Right cardiac atrium (tissue), 5 donors: ENCODE results near the gene SLC1A5. TPM values are rescaled to one million over a fixed set of nuclear protein-coding genes. Genes with fewer than 3 reads are reported as not detected.
"Not testable (repeated sequence)": the region's sequence is repeated elsewhere in the genome, so short reads cannot be mapped to it uniquely, and the experiment has no call there.

Experiments used
- ATAC-seq, 2 donors: fragments of 200-7000 bp; cut with Tn5 transposase; one replicate each; pipeline versions ENCODE4 v1.8.0 to v1.9.1; 2020; ENCODE audit warnings: moderate library complexity in 2 of 2, mild to moderate bottlenecking in 1 of 2
- DNase-seq, 3 donors: peaks; one replicate each; pipeline ENCODE4 v3.0.0-alpha.2; 2020
- H3K27ac ChIP-seq: one replicate; pipeline ENCODE4 v1.5.1; 2013; ENCODE audit warnings: mild to moderate bottlenecking, low read length, control low read depth, moderate library complexity
- H3K27me3 ChIP-seq: one replicate; pipeline ENCODE4 v1.6.1; 2013; ENCODE audit not compliant: control insufficient read depth, insufficient read depth
- H3K4me1 ChIP-seq: one replicate; pipeline ENCODE4 v1.6.1; 2013; ENCODE audit warnings: low read length; ENCODE audit not compliant: control insufficient read depth, insufficient read depth
- H3K4me3 ChIP-seq: one replicate; pipeline ENCODE4 v1.5.1; 2013; ENCODE audit warnings: low read length, control low read depth
- H3K9me3 ChIP-seq: one replicate; pipeline ENCODE4 v1.6.1; 2013; ENCODE audit warnings: low read length; ENCODE audit not compliant: control insufficient read depth
- WGBS: extraction: QIAGEN DNeasy Blood & Tissue Kit; methylation state at CpG from one replicate; pipeline ENCODE4 v1.1.7; 2013; 5-methylcytosine and 5-hydroxymethylcytosine counted together
- intact Hi-C, 4 donors: fragments of 100-400 bp; cut with DNase I; formaldehyde crosslinking; loops; one replicate each; pipeline versions ENCODE4 v1.11.0 to v1.14.0; 2022 to 2023
- long read RNA-seq, 4 donors: library from polyadenylated mRNA; unstranded; transcript quantifications; one replicate each; pipeline ENCODE4 v2.0.0, GENCODE V29; 2020 to 2021
- polyA plus RNA-seq: library from polyadenylated mRNA; stranded (reverse); fragments of 200-250 nt; gene quantifications from one replicate; pipeline ENCODE4 v1.2.3, GENCODE V29; 2013
- total RNA-seq, 4 donors: library from RNA; stranded (reverse); fragmentation: NEBNext Ultra II Directional; extraction: Animal tissue kit (Norgen Biotek cat#: 25700); gene quantifications; one replicate each; pipeline ENCODE4 v1.2.1, GENCODE V29; 2021
- donor health status: healthy with polysubstance abuse.
- donor health status: DM: no; HTN: yes; CAD: no.
- donor health status: DM: no; HTN: no; CAD: no.
- donor health status: DM: no; HTN: yes; CAD: no; lungs with severe emphysema.
- donor health status: DM: yes; HTN: yes; CAD: no.

The SLC1A5 gene
- 10 to 100 TPM; 16.9 to 45.6 (median 24.7) TPM for total RNA-seq
- polyA plus RNA-seq: 15.9 TPM
- long read RNA-seq, donor 1, transcript SLC1A5-203 (8 exons, 2,882 nt): major isoform, 32 of 35 reads
- long read RNA-seq, donor 1, partial matches to known transcripts: 2 of 35 reads
- long read RNA-seq, donor 1, other reads (novel, unspliced or antisense): 1 of 35 reads
- long read RNA-seq, donor 2, transcript SLC1A5-203 (8 exons, 2,882 nt): major isoform, 15 of 17 reads
- long read RNA-seq, donor 2, partial matches to known transcripts: 2 of 17 reads
- long read RNA-seq, donor 2, other reads (novel, unspliced or antisense): 0 of 17 reads
- long read RNA-seq, donor 3, transcript SLC1A5-203 (8 exons, 2,882 nt): major isoform, 158 of 180 reads
- long read RNA-seq, donor 3, partial matches to known transcripts: 8 of 180 reads
- long read RNA-seq, donor 3, other reads (novel, unspliced or antisense): 8 of 180 reads
- long read RNA-seq, donor 4, transcript SLC1A5-203 (8 exons, 2,882 nt): major isoform, 42 of 45 reads
- long read RNA-seq, donor 4, partial matches to known transcripts: 1 of 45 reads
- long read RNA-seq, donor 4, other reads (novel, unspliced or antisense): 2 of 45 reads

DNA sequence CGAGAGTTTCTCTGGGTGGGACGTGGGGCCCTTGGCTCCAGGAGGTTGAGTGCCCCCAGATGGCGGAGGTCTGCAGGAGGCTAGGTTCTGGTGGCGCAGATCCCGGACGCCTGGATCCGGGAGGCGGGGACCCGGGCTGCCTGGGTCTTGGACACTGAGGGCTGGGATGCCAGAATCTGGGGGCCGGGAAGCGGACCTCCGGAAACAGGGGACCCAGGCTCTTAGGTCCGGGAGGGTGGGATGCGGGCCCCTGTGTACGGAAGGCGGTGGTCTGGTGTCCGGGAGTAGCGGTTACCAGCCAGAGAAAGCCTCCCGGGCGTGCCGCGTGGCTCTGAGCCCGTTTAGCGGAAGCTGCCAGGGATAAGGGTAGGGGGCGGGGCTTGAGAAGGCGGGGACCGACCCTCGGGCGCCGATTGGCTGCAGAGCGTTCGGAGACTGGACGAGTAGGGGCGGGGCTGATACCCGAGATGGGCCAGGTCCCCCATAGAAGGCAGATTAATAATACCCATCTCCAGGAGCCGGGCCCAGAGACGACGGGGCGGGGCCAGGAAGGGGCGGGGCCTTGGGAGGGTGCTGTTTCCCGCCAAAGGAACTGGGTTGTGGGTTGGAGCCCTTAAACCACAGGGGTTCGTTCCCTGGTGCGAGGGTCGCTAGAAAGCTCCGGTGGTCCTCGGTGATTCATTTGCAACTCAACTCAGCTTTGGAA lies at the start of gene SLC1A5:
Gene SLC1A5, minus strand, starts transcription at position 333 of the 706 bp plus-strand sequence. CDS start 629 bp downstream, outside the sequence.
- Histone ChIP-seq H3K9me3 (no peaks in the 10 kb centered on the region), H3K27ac (peak within 1 kb of the TSS; percentile 93), H3K4me3 (peak within 1 kb of the TSS; percentile 54), H3K27me3 (no peaks in the 10 kb centered on the region), H3K4me1 (peaks cover 19% of the 10 kb centered on the region)
- ATAC-seq (peak; percentile 93 to 94), DNase-seq (peak; percentile 98 to 99 (median 98))
- intact Hi-C loops: no loop called here
- under 1% methylated on average over 46 of the region's 46 CpGs for WGBS

DNA sequence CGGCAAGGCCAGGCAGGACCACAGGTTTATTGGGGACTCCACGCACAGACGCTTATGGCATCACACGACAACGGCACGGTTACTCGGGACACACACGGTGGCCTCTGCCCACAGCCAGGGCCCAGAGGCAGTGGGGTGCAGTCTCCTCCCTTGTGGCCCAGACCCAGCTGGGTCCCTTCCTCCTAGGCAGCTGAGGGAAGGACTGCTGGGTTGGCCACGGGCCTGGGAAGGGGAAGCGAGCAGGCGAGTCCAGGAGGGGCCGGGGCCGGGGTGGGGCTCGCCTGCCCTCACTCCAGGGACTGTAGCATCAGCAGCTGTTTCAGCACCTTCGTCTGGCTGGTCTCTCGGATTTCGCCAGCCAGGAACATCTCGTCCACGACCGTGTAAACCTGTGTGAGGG lies 49.8 kb upstream of the SLC1A5 start:
- ATAC-seq: no peak

GRCh38 chr19:46834984-46835383 lies 46.6 kb upstream of the SLC1A5 start:
- Histone ChIP-seq H3K4me3 (no peak overlapping the region), H3K27me3 (no peaks in the 10 kb centered on the region), H3K4me1 (no peaks in the 10 kb centered on the region), H3K27ac (no peak overlapping the region), H3K9me3 (no peaks in the 10 kb centered on the region)
- intact Hi-C loops: no loop called here
- no peak for ATAC-seq
- peak in 1 of 3 donors; percentile 2 for DNase-seq
- WGBS: 94% methylated on average over 6 of the region's 6 CpGs

More for the DNA sequence above, 49.8 kb upstream of the SLC1A5 start:
- no peak overlapping the region for H3K4me3 ChIP-seq
- H3K9me3 ChIP-seq: no peaks in the 10 kb centered on the region
- intact Hi-C loops: loop anchor here in 1 of 4 donors (2.0 kb wide), 1 partner anchor 81 kb away; no protein-coding TSS in a partner anchor
- peaks cover 2% of the 10 kb centered on the region for H3K4me1 ChIP-seq
- 81% methylated on average over 20 of the region's 20 CpGs for WGBS
- DNase-seq: peak in 1 of 3 donors; percentile 61
- H3K27ac ChIP-seq: no peak overlapping the region
- no peaks in the 10 kb centered on the region for H3K27me3 ChIP-seq

DNA sequence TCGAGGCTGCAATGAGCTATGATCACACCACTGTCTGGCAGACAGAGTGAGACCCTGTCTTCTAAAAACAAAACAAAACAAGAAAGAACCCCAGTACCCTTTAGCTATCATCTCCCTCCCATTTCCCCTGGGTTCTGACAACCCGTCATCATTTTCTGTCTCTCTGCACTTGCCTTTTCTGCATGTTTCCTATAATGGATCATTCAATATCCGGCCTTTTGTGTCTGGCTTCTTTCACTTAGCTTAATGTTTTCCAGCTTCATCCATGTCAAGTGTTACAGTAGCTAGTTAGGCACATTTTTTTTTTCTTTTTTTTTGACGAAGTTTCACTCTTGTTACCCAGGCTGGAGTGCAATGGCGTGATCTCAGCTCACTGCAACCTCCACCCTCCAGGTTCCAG lies 45.7 kb upstream of the SLC1A5 start:
- no peaks in the 10 kb centered on the region for H3K27me3 ChIP-seq
- intact Hi-C loops: no loop called here
- WGBS: 79% methylated on average over 5 of the region's 5 CpGs
- H3K4me1 ChIP-seq: no peaks in the 10 kb centered on the region
- no peak overlapping the region for H3K4me3 ChIP-seq
- no peak overlapping the region for H3K27ac ChIP-seq
- H3K9me3 ChIP-seq: no peaks in the 10 kb centered on the region
- ATAC-seq: no peak
- DNase-seq: no peak

DNA sequence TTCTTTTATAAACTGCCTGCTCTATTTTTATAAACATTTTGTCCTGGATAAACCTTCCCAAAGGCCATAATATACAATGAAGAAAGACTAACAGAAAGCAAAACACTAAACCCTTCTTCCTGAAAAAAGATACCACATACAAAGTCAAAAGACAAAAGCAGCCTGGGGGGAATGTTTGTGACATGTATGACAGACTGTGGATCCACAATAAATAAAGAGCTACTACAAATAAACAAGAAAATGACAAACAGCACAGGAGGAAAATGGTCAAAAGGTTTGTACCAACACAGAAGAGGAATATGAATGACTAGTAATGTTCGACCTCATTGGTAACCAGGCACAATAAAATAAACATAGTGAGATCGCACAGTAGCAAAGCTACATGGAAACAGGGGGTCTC lies 42.5 kb upstream of the SLC1A5 start:
- intact Hi-C loops: no loop called here
- no peaks in the 10 kb centered on the region for H3K4me1 ChIP-seq
- DNase-seq (no peak), ATAC-seq (no peak)
- no peak overlapping the region for H3K27ac ChIP-seq
- H3K4me3 ChIP-seq: no peak overlapping the region
- over 99% methylated on average over 2 of the region's 2 CpGs for WGBS
- no peaks in the 10 kb centered on the region for H3K9me3 ChIP-seq
- H3K27me3 ChIP-seq: no peaks in the 10 kb centered on the region

GRCh38 chr19:46828484-46828883 lies 40.1 kb upstream of the SLC1A5 start:
- Histone ChIP-seq H3K27me3 (no peaks in the 10 kb centered on the region), H3K27ac (no peak overlapping the region), H3K4me3 (no peak overlapping the region), H3K4me1 (no peaks in the 10 kb centered on the region), H3K9me3 (no peaks in the 10 kb centered on the region)
- intact Hi-C loops: no loop called here
- 79% methylated on average over 5 of the region's 5 CpGs for WGBS
- ATAC-seq (no peak), DNase-seq (no peak)

DNA sequence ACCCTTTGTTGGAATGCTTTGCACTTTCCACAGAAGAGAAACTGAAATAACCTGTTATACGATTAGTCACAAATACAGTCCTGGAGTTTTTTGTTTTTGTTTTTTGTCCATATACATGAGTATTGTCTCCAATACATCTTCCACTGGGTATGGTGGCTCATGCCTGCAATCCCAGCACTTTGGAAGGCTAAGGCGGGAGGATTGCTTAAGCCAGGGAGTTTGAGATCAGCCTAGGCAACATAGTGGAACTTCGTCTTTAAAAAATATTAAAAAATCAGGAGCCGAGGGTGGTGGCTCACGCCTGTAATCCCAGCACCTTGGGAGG lies 37.3 kb upstream of the SLC1A5 start:
- Histone ChIP-seq H3K27me3 (no peaks in the 10 kb centered on the region), H3K27ac (no peak overlapping the region), H3K4me3 (no peak overlapping the region), H3K9me3 (no peaks in the 10 kb centered on the region), H3K4me1 (no peaks in the 10 kb centered on the region)
- intact Hi-C loops: no loop called here
- WGBS: 89% methylated on average over 5 of the region's 5 CpGs
- no peak for DNase-seq
- no peak for ATAC-seq

GRCh38 chr19:46824890-46825730 lies 36.7 kb upstream of the SLC1A5 start:
- no peak overlapping the region for H3K27ac ChIP-seq
- no peaks in the 10 kb centered on the region for H3K4me1 ChIP-seq
- H3K4me3 ChIP-seq: no peak overlapping the region
- intact Hi-C loops: no loop called here
- DNase-seq (no peak), ATAC-seq (peak in 1 of 2 donors; percentile 44)
- WGBS: 73% methylated on average over 21 of the region's 21 CpGs
- H3K27me3 ChIP-seq: no peaks in the 10 kb centered on the region
- no peaks in the 10 kb centered on the region for H3K9me3 ChIP-seq

DNA sequence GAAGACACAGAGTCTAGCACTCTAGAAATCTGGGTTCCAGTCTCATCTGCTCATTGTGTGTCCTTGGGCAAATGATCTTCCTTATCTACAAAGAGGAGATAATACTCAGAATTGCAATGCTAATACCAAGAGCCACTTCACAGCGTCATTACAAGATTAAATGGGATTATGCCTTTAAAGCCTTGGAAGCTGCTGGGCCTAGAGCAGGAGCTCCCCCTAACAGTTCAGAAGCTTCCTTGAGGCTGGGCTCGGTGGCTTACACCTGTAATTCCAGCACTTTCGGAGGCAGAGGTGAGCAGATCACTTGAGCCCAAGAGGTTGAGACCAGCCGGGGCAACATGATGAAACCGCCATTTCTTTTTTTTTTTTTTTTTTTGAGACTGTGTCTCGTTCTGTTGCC lies 34.7 kb upstream of the SLC1A5 start:
- no peaks in the 10 kb centered on the region for H3K9me3 ChIP-seq
- intact Hi-C loops: no loop called here
- no peak overlapping the region for H3K27ac ChIP-seq
- ATAC-seq (no peak), DNase-seq (no peak)
- 86% methylated on average over 6 of the region's 6 CpGs for WGBS
- no peak overlapping the region for H3K4me3 ChIP-seq
- H3K4me1 ChIP-seq: no peaks in the 10 kb centered on the region
- no peaks in the 10 kb centered on the region for H3K27me3 ChIP-seq

DNA sequence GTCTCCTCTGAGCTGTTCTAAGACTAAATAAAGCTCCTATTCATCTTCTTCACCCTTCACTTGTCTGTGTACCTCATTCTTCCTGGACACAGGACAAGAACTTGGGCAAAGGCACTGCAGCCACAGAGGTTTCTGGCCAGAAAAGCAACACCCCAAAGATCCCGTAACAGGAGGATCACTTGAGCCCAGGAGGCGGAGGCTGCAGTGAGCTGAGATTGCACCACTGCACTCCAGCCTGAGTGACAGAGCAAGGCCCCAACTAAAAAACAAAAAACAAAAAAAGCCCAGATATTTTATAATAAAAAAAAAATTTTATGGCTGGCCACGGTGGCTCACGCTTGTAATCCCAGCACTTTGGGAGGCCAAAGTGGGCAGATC lies 34.0 kb upstream of the SLC1A5 start:
- H3K9me3 ChIP-seq, DNase-seq, H3K4me1 ChIP-seq, ATAC-seq, H3K27ac ChIP-seq, H3K4me3 ChIP-seq, intact Hi-C loops, H3K27me3 ChIP-seq: not testable (repeated sequence)
- 93% methylated on average over 4 of the region's 4 CpGs for WGBS
